ENCODE measurements around the gene AOC2. TPM values are rescaled to one million over a fixed set of nuclear protein-coding genes. Genes with fewer than 3 reads are reported as not detected.

Gene AOC2
- total and polyA plus RNA-seq, 2 donors (not counting 1 experiment from before 2014, with no cell fraction given), result 0.12 to 0.33 TPM

GRCh38 chr17:42819939-42820535 is 24.3 kb upstream of the AOC2 start:
- Histone ChIP-seq H3K4me1 (ENCODE audit: control insufficient read depth, extremely low read depth, insufficient read depth, low read length) (peaks cover 2% of the 10 kb centered on the region), H2AFZ (ENCODE audit: low read length) (no peak overlapping the region), H3K9ac (ENCODE audit: insufficient read depth, low read length) (no peak overlapping the region), H3K4me2 (ENCODE audit: extremely low read depth, insufficient read depth, low read length) (no peak overlapping the region), H3K79me2 (ENCODE audit: control insufficient read depth, insufficient read depth, low read length) (peaks cover 15% of the 10 kb centered on the region), H3K4me3 (replicated peaks in 1 of 4; ENCODE audit: control extremely low read depth in 1 of 4, insufficient read depth in 1 of 4, low read depth in 3 of 4, low read length in 4 of 4) (no peak overlapping the region), H3K36me3 (ENCODE audit: control insufficient read depth, insufficient read depth, low read length) (peaks cover 16% of the 10 kb centered on the region), H3K27me3 (ENCODE audit: control insufficient read depth, insufficient read depth, low read length) (no peaks in the 10 kb centered on the region), H3K9me3 (ENCODE audit: control insufficient read depth, insufficient read depth, low read depth, low read length) (no peaks in the 10 kb centered on the region), H3K27ac (ENCODE audit: insufficient read depth, low read length) (no peak overlapping the region), H4K20me1 (ENCODE audit: control insufficient read depth, extremely low read depth, insufficient read depth, low read length) (no peaks in the 10 kb centered on the region)
- peak; percentile 46 to 55 for DNase-seq (ENCODE audit: low read depth in 2 of 2)
- TF ChIP-seq EZH2 (IDR thresholded peaks at IDR 0.05; ENCODE audit: low read length, missing control alignments) (no peak), CTCF (conservative IDR thresholded peaks at IDR 0.05 in 1 of 2, IDR thresholded peaks at IDR 0.05 in 1 of 2; ENCODE audit: low read depth in 1 of 2, low read length in 2 of 2) (peak; percentile 53 to 79)

- Histone ChIP-seq H4K20me1 (ENCODE audit: control insufficient read depth, extremely low read depth, insufficient read depth, low read length) (no peaks in the 10 kb centered on the region), H3K9ac (ENCODE audit: insufficient read depth, low read length) (no peak overlapping the region), H3K4me2 (ENCODE audit: extremely low read depth, insufficient read depth, low read length) (no peak overlapping the region), H2AFZ (ENCODE audit: low read length) (no peak overlapping the region), H3K27ac (ENCODE audit: insufficient read depth, low read length) (no peak overlapping the region), H3K27me3 (ENCODE audit: control insufficient read depth, insufficient read depth, low read length) (no peaks in the 10 kb centered on the region), H3K36me3 (ENCODE audit: control insufficient read depth, insufficient read depth, low read length) (peaks cover 12% of the 10 kb centered on the region), H3K4me1 (ENCODE audit: control insufficient read depth, extremely low read depth, insufficient read depth, low read length) (peaks cover 2% of the 10 kb centered on the region), H3K79me2 (ENCODE audit: control insufficient read depth, insufficient read depth, low read length) (peaks cover 15% of the 10 kb centered on the region), H3K4me3 (replicated peaks in 1 of 4; ENCODE audit: control extremely low read depth in 1 of 4, insufficient read depth in 1 of 4, low read depth in 3 of 4, low read length in 4 of 4) (no peak overlapping the region), H3K9me3 (ENCODE audit: control insufficient read depth, insufficient read depth, low read depth, low read length) (no peaks in the 10 kb centered on the region)
- no peak for TF ChIP-seq EZH2 (IDR thresholded peaks at IDR 0.05; ENCODE audit: low read length, missing control alignments)
- no peak for TF ChIP-seq CTCF (conservative IDR thresholded peaks at IDR 0.05 in 1 of 2, IDR thresholded peaks at IDR 0.05 in 1 of 2; ENCODE audit: low read depth in 1 of 2, low read length in 2 of 2)
- DNase-seq (ENCODE audit: low read depth in 2 of 2), result no peak
These were observed 23.2 kb upstream of the AOC2 start for GRCh38 chr17:42821176-42821575.

DNA sequence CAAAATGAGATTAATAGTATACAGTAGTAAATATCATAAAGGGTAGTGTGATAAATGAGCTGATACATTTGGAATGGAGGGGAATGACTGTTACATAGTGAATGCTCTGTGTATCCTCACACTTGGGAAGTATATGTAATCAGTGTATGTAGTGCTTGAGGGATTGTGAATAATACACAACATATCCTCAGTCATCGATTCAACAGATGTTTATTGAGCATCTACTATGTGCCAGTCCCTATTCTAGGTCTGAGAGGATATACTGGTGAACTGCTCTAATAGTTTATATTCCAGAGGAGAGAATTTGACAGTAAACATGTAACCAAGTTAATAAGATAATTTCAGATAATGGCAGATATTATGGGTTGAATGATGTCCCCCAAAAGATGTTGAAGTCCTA is 16.9 kb upstream of the AOC2 start:
- no peak overlapping the region for H3K9ac ChIP-seq (ENCODE audit: insufficient read depth, low read length)
- H3K4me2 ChIP-seq (ENCODE audit: extremely low read depth, insufficient read depth, low read length), result no peak overlapping the region
- H2AFZ ChIP-seq (ENCODE audit: low read length), result no peak overlapping the region
- H3K4me1 ChIP-seq (ENCODE audit: control insufficient read depth, extremely low read depth, insufficient read depth, low read length), result peaks cover 2% of the 10 kb centered on the region
- TF ChIP-seq CTCF (conservative IDR thresholded peaks at IDR 0.05 in 1 of 2, IDR thresholded peaks at IDR 0.05 in 1 of 2; ENCODE audit: low read depth in 1 of 2, low read length in 2 of 2), result no peak
- TF ChIP-seq EZH2 (IDR thresholded peaks at IDR 0.05; ENCODE audit: low read length, missing control alignments), result no peak
- H3K27ac ChIP-seq (ENCODE audit: insufficient read depth, low read length), result no peak overlapping the region
- no peaks in the 10 kb centered on the region for H3K9me3 ChIP-seq (ENCODE audit: control insufficient read depth, insufficient read depth, low read depth, low read length)
- peaks cover 12% of the 10 kb centered on the region for H3K79me2 ChIP-seq (ENCODE audit: control insufficient read depth, insufficient read depth, low read length)
- no peak for DNase-seq (ENCODE audit: low read depth in 2 of 2)
- H4K20me1 ChIP-seq (ENCODE audit: control insufficient read depth, extremely low read depth, insufficient read depth, low read length), result no peaks in the 10 kb centered on the region
- H3K27me3 ChIP-seq (ENCODE audit: control insufficient read depth, insufficient read depth, low read length), result no peaks in the 10 kb centered on the region
- H3K4me3 ChIP-seq (replicated peaks in 1 of 4; ENCODE audit: control extremely low read depth in 1 of 4, insufficient read depth in 1 of 4, low read depth in 3 of 4, low read length in 4 of 4), result no peak overlapping the region
- no peaks in the 10 kb centered on the region for H3K36me3 ChIP-seq (ENCODE audit: control insufficient read depth, insufficient read depth, low read length)

Measured in fibroblast of lung (primary cell).